K562 (cell line): ENCODE data around the gene TMEM161B. TPM values are rescaled to one million over a fixed set of nuclear protein-coding genes. Genes with fewer than 3 reads are reported as not detected.

Source experiments
- ARID1B ChIP-seq: fragments of 450-650 bp; IDR thresholded peaks from 2 replicates; pipeline ENCODE4 v1.6.1; 2016; ENCODE audit warnings: antibody characterized with exemption, mild to moderate bottlenecking, inconsistent platforms
- CEBPG ChIP-seq, 3 experiments: fragments of 200-800 bp in 1 of 3; sonication (Bioruptor generic) in 1 of 3; sonication (generic) in 1 of 3; formaldehyde crosslinking in 1 of 3; IDR thresholded peaks in 2 of 3; conservative IDR thresholded peaks in 1 of 3; 2 replicates each; pipeline versions ENCODE4 v1.6.1 to v1.8.0; 2016 to 2022; ENCODE audit warnings: missing compliant biosample characterization in 2 of 3, missing genetic modification characterization in 2 of 3, mild to moderate bottlenecking in 1 of 3, missing genetic modification reagents in 1 of 3
- DMBX1 ChIP-seq: fragments of 250-450 bp; sonication (Bioruptor Pico); IDR thresholded peaks from 2 replicates; pipeline ENCODE4 v1.8.0; 2022; ENCODE audit warnings: inconsistent platforms, mild to moderate bottlenecking, moderate library complexity, borderline replicate concordance
- EP300 ChIP-seq: IDR thresholded peaks from 2 replicates; pipeline ENCODE4 v1.6.1; 2012; ENCODE audit warnings: low read length, improper control_type of control experiment
- GTF2E2 ChIP-seq: fragments of 200-800 bp; sonication (Bioruptor generic); IDR thresholded peaks from 2 replicates; pipeline ENCODE4 v1.6.1; 2016; ENCODE audit warnings: missing genetic modification characterization, missing compliant biosample characterization
- JUN ChIP-seq, 2 experiments: sonication (generic) in 1 of 2; formaldehyde crosslinking in 1 of 2; IDR thresholded peaks; 2 replicates each; pipeline versions ENCODE4 v1.6.1 to v1.8.0; 2012 to 2022; ENCODE audit warnings: borderline replicate concordance in 2 of 2, mild to moderate bottlenecking in 2 of 2, improper control_type of control experiment in 1 of 2, low read depth in 1 of 2, low read length in 1 of 2, missing genetic modification reagents in 1 of 2
- KDM1A ChIP-seq, 2 experiments: fragments of 450-650 bp; IDR thresholded peaks; 2 replicates each; pipeline ENCODE4 v1.6.1; 2016; ENCODE audit warnings: mild to moderate bottlenecking in 2 of 2
- KLF6 ChIP-seq: fragments of 250-450 bp; sonication (Bioruptor Pico); IDR thresholded peaks from 2 replicates; pipeline ENCODE4 v1.4.0; 2020; ENCODE audit warnings: mild to moderate bottlenecking, moderate library complexity, borderline replicate concordance
- MCM7 ChIP-seq, 2 experiments: fragments of 450-650 bp; IDR thresholded peaks; 2 replicates each; pipeline ENCODE4 v1.6.1; 2016 to 2018
- MITF ChIP-seq: IDR thresholded peaks from 2 replicates; pipeline ENCODE4 v1.6.1; 2014; ENCODE audit warnings: antibody characterized with exemption
- POLR3G ChIP-seq: IDR thresholded peaks from 2 replicates; pipeline ENCODE4 v1.6.1; 2011; ENCODE audit not compliant: insufficient read length, insufficient replicate concordance; ENCODE audit errors: extremely low read depth
- TCFL5 ChIP-seq: fragments of 250-450 bp; sonication (Bioruptor Pico); conservative IDR thresholded peaks from 2 replicates; pipeline ENCODE4 v1.6.1; 2021; ENCODE audit warnings: mild to moderate bottlenecking, moderate library complexity, matching md5 sums
- TEAD2 ChIP-seq: fragments of 450-650 bp; IDR thresholded peaks from 2 replicates; pipeline ENCODE4 v1.6.1; 2016; ENCODE audit warnings: missing genetic modification characterization, control low read depth, missing compliant biosample characterization
- TOE1 ChIP-seq, 2 experiments: fragments of 450-650 bp in 1 of 2; sonication (generic) in 1 of 2; formaldehyde crosslinking in 1 of 2; IDR thresholded peaks; 2 replicates each; pipeline versions ENCODE4 v1.7.1 to v1.8.0; 2016 to 2022; ENCODE audit warnings: borderline replicate concordance in 2 of 2, mild to moderate bottlenecking in 2 of 2, antibody characterized with exemption in 1 of 2, inconsistent platforms in 1 of 2, low read depth in 1 of 2, missing genetic modification reagents in 1 of 2, moderate library complexity in 1 of 2
- VEZF1 ChIP-seq: fragments of 200-800 bp; sonication (Bioruptor generic); IDR thresholded peaks from 2 replicates; pipeline ENCODE4 v1.6.1; 2017; ENCODE audit warnings: missing genetic modification characterization, missing compliant biosample characterization
- ZNF197 ChIP-seq: fragments of 200-800 bp; sonication (Bioruptor generic); IDR thresholded peaks from 2 replicates; pipeline ENCODE4 v1.6.1; 2016; ENCODE audit warnings: low read depth, missing genetic modification characterization, missing compliant biosample characterization
- ZNF311 ChIP-seq: fragments of 250-450 bp; sonication (Bioruptor Pico); IDR thresholded peaks from 2 replicates; pipeline ENCODE4 v1.4.0; 2020; ENCODE audit warnings: mild to moderate bottlenecking, moderate library complexity
- ZNF644 ChIP-seq: fragments of 200-800 bp; sonication (Bioruptor generic); IDR thresholded peaks from 2 replicates; pipeline ENCODE4 v1.6.1; 2016; ENCODE audit warnings: low read depth, missing genetic modification characterization, missing compliant biosample characterization
- polyA plus RNA-seq, 8 experiments: library from polyadenylated mRNA; depleted of rRNA in 4 of 8; stranded (reverse) in 5 of 8; unstranded in 3 of 8; fragments of >200 nt; fragmentation: Nextera tagmentation in 2 of 8; fragmentation: Illumina TruSeq in 1 of 8; extraction: Ambion mirVana in 2 of 8; extraction: Trizol in 1 of 8; gene quantifications; 2 replicates each; pipeline versions ENCODE4 v1.2.1 to v1.2.3, GENCODE V29; 2011 to 2014; ENCODE audit warnings: inconsistent platforms in 1 of 8, missing spikeins in 1 of 8
- total RNA-seq, 7 experiments: library from RNA; depleted of rRNA in 6 of 7; stranded (reverse); fragments of >200 nt in 6 of 7; fragmentation: Illumina TruSeq in 2 of 7; extraction: Trizol in 2 of 7; gene quantifications; 2 replicates each; pipeline versions ENCODE4 v1.2.1 to v1.2.3, GENCODE V29; 2011 to 2021; ENCODE audit warnings: low replicate concordance in 1 of 7
- TF ChIP-seq, protein P1 (sequence below): fragments of 250-450 bp; sonication (Bioruptor Pico); IDR thresholded peaks from 2 replicates; pipeline ENCODE4 v1.4.0; 2020; ENCODE audit warnings: mild to moderate bottlenecking, moderate library complexity

TMEM161B gene
- total and polyA plus RNA-seq, 9 of the 15 experiments (the other 6 are each of a cell fraction or from before 2014, with no cell fraction given): 18.9 to 57.1 (median 40.6) TPM

GRCh38 chr5:88251048-88251711, 17.5 kb downstream of the TMEM161B start (continued):
- TF ChIP-seq ZNF644 (peak; percentile 96), TCFL5 (CRISPR knock-in tag) (peak; percentile 79; the same call in 1 of the 2 replicates), DMBX1 (CRISPR knock-in tag) (peak; percentile 96), EP300 (peak; percentile 56), MCM7 (IDR thresholded peaks at IDR 0.05) (no peak), MITF (peak; percentile 78), ARID1B (peak; percentile 40; the same call in 1 of the 2 replicates), KLF6 (CRISPR knock-in tag) (peak; percentile 89), POLR3G (no peak), GTF2E2 (tag) (peak; percentile 1; the same call in 1 of the 2 replicates), JUN (IDR thresholded peaks at IDR 0.05; ENCODE audit: borderline replicate concordance, low read depth, low read length) (peak; percentile 59; the same call in 1 of the 2 replicates), JUN (CRISPR knock-in tag; IDR thresholded peaks at IDR 0.05; ENCODE audit: borderline replicate concordance) (no peak), TEAD2 (tag) (no peak), ZNF197 (CRISPR knock-in tag) (peak; percentile 85), VEZF1 (CRISPR knock-in tag) (peak; percentile 26; the same call in 1 of the 2 replicates), TOE1 (IDR thresholded peaks at IDR 0.05; ENCODE audit: borderline replicate concordance) (peak; percentile 84), TOE1 (CRISPR knock-in tag; IDR thresholded peaks at IDR 0.05; ENCODE audit: borderline replicate concordance, low read depth) (no peak), CEBPG (CRISPR knock-in tag; IDR thresholded peaks at IDR 0.05) (no peak), CEBPG (tag; conservative IDR thresholded peaks at IDR 0.05 in 1 of 2, IDR thresholded peaks at IDR 0.05 in 1 of 2) (0 out of 4 replicates have a peak, but pooled peaks of 1 of the 2 experiments have one; percentile 12), KDM1A (IDR thresholded peaks at IDR 0.05) (peak; percentile 41 to 43; a peak in 2 of 4 replicates), ZNF311 (peak; percentile 78)
- TF ChIP-seq, protein P1, sequence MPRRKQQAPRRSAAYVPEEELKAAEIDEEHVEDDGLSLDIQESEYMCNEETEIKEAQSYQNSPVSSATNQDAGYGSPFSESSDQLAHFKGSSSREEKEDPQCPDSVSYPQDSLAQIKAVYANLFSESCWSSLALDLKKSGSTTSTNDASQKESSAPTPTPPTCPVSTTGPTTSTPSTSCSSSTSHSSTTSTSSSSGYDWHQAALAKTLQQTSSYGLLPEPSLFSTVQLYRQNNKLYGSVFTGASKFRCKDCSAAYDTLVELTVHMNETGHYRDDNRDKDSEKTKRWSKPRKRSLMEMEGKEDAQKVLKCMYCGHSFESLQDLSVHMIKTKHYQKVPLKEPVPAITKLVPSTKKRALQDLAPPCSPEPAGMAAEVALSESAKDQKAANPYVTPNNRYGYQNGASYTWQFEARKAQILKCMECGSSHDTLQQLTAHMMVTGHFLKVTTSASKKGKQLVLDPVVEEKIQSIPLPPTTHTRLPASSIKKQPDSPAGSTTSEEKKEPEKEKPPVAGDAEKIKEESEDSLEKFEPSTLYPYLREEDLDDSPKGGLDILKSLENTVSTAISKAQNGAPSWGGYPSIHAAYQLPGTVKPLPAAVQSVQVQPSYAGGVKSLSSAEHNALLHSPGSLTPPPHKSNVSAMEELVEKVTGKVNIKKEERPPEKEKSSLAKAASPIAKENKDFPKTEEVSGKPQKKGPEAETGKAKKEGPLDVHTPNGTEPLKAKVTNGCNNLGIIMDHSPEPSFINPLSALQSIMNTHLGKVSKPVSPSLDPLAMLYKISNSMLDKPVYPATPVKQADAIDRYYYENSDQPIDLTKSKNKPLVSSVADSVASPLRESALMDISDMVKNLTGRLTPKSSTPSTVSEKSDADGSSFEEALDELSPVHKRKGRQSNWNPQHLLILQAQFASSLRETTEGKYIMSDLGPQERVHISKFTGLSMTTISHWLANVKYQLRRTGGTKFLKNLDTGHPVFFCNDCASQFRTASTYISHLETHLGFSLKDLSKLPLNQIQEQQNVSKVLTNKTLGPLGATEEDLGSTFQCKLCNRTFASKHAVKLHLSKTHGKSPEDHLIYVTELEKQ (CRISPR knock-in tag): peak; percentile 88
